A549 (cell line): ENCODE data around the gene ATF7IP.

ENCODE experiments used
- GATA3 ChIP-seq: IDR thresholded peaks from 2 replicates; pipeline ENCODE4 v1.6.1; 2012; ENCODE audit warnings: borderline replicate concordance
- MYC ChIP-seq: IDR thresholded peaks from 2 replicates; pipeline ENCODE4 v1.6.1; 2012; ENCODE audit warnings: mild to moderate bottlenecking, inconsistent platforms, low read length, improper control_type of control experiment, borderline replicate concordance
- POLR2A ChIP-seq: IDR thresholded peaks from 2 replicates; pipeline ENCODE4 v1.6.1; 2012; ENCODE audit warnings: mild to moderate bottlenecking, low read length
- TF ChIP-seq, protein P1 (sequence below): fragments of 200-600 bp; sonication (generic); IDR thresholded peaks from 2 replicates; pipeline ENCODE4 v1.6.1; 2016; ENCODE audit warnings: antibody characterized with exemption, mild to moderate bottlenecking, moderate library complexity
- TF ChIP-seq, protein P2 (sequence below): fragments of >200 bp; sonication (Bioruptor Twin); formaldehyde crosslinking; IDR thresholded peaks from 3 replicates; pipeline ENCODE4 v1.5.1; 2016

DNA sequence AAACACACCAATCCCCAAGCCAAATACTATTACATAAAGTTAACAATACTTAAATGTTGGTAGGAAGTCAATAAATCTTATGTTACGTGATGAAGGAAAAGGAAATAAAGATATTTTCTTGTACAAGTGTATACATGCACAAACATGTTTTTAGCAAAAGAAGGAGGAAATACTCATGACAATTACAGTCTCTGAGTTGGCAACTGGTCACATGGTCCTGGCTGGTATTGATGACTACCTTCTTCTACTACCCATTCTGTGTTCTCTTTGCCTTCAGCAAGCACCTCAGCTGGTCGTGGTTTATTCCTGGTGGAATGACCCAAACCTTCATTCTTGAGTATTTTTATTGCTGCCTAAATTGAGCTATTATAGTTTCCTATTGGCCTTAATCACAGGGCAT lies 117.4 kb downstream of the ATF7IP start:
- TF ChIP-seq, protein P1, sequence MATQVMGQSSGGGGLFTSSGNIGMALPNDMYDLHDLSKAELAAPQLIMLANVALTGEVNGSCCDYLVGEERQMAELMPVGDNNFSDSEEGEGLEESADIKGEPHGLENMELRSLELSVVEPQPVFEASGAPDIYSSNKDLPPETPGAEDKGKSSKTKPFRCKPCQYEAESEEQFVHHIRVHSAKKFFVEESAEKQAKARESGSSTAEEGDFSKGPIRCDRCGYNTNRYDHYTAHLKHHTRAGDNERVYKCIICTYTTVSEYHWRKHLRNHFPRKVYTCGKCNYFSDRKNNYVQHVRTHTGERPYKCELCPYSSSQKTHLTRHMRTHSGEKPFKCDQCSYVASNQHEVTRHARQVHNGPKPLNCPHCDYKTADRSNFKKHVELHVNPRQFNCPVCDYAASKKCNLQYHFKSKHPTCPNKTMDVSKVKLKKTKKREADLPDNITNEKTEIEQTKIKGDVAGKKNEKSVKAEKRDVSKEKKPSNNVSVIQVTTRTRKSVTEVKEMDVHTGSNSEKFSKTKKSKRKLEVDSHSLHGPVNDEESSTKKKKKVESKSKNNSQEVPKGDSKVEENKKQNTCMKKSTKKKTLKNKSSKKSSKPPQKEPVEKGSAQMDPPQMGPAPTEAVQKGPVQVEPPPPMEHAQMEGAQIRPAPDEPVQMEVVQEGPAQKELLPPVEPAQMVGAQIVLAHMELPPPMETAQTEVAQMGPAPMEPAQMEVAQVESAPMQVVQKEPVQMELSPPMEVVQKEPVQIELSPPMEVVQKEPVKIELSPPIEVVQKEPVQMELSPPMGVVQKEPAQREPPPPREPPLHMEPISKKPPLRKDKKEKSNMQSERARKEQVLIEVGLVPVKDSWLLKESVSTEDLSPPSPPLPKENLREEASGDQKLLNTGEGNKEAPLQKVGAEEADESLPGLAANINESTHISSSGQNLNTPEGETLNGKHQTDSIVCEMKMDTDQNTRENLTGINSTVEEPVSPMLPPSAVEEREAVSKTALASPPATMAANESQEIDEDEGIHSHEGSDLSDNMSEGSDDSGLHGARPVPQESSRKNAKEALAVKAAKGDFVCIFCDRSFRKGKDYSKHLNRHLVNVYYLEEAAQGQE: no peak
- no peak for TF ChIP-seq MYC
- TF ChIP-seq POLR2A: no peak
- TF ChIP-seq, protein P2, sequence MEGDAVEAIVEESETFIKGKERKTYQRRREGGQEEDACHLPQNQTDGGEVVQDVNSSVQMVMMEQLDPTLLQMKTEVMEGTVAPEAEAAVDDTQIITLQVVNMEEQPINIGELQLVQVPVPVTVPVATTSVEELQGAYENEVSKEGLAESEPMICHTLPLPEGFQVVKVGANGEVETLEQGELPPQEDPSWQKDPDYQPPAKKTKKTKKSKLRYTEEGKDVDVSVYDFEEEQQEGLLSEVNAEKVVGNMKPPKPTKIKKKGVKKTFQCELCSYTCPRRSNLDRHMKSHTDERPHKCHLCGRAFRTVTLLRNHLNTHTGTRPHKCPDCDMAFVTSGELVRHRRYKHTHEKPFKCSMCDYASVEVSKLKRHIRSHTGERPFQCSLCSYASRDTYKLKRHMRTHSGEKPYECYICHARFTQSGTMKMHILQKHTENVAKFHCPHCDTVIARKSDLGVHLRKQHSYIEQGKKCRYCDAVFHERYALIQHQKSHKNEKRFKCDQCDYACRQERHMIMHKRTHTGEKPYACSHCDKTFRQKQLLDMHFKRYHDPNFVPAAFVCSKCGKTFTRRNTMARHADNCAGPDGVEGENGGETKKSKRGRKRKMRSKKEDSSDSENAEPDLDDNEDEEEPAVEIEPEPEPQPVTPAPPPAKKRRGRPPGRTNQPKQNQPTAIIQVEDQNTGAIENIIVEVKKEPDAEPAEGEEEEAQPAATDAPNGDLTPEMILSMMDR: no peak
- TF ChIP-seq GATA3: no peak
